Left lung (tissue), 10 donors: ENCODE measurements around the gene PIK3AP1. TPM values are rescaled to one million over a fixed set of nuclear protein-coding genes. Genes with fewer than 3 reads are reported as not detected.

Source experiments
- ATAC-seq: fragments of 200-7000 bp; cut with Tn5 transposase; one replicate; pipeline ENCODE4 v1.9.1; 2020; ENCODE audit warnings: moderate library complexity
- DNase-seq, 4 donors: peaks; one replicate each; pipeline ENCODE4 v3.0.0-alpha.2; 2013 to 2020
- H3K27ac ChIP-seq, 2 donors: fragments of 200-600 bp; sonication (generic) in 1 of 2; one replicate each; pipeline versions ENCODE4 v1.5.0 to v1.8.0; 2020 to 2021
- H3K27me3 ChIP-seq, 2 donors: fragments of 200-600 bp; sonication (generic) in 1 of 2; one replicate each; pipeline versions ENCODE4 v1.5.0 to v1.8.0; 2020 to 2021
- H3K36me3 ChIP-seq, 2 donors: fragments of 200-600 bp; sonication (generic) in 1 of 2; one replicate each; pipeline versions ENCODE4 v1.5.0 to v1.8.0; 2020 to 2021
- H3K4me1 ChIP-seq, 2 donors: fragments of 200-600 bp; one replicate each; pipeline ENCODE4 v1.8.0; 2021
- H3K4me3 ChIP-seq, 2 donors: fragments of 200-600 bp; sonication (generic) in 1 of 2; one replicate each; pipeline versions ENCODE4 v1.5.0 to v1.8.0; 2020 to 2021; ENCODE audit warnings: mild to moderate bottlenecking in 1 of 2
- H3K9me3 ChIP-seq, 2 donors: fragments of 200-600 bp; sonication (generic) in 1 of 2; one replicate each; pipeline versions ENCODE4 v1.5.0 to v1.8.0; 2020 to 2021
- intact Hi-C, 2 donors: fragments of 100-400 bp; cut with DNase I; formaldehyde crosslinking; loops; one replicate each; pipeline versions ENCODE4 v1.11.2 to v1.14.2; 2022
- polyA plus RNA-seq, 6 donors: library from polyadenylated mRNA; unstranded; fragments of 120-200 nt; gene quantifications; one replicate each; pipeline ENCODE4 v1.2.1, GENCODE V29; 2013; ENCODE audit not compliant: insufficient read length in 6 of 6
- total RNA-seq, 2 donors: library from RNA; stranded (reverse); fragmentation: NEBNext Ultra II Directional; extraction: Animal tissue kit (Norgen Biotek cat#: 25700); gene quantifications; one replicate each; pipeline ENCODE4 v1.2.1, GENCODE V29; 2021
- TF ChIP-seq, protein P1 (sequence below), 2 donors: fragments of 200-600 bp; sonication (generic) in 1 of 2; IDR thresholded peaks; one replicate each; pipeline versions ENCODE4 v1.5.0 to v1.8.0; 2021; ENCODE audit warnings: antibody characterized with exemption in 2 of 2
- donor health status: DM: no; HTN: yes; CAD: no.
- donor health status: DM: no; HTN: no; CAD: no.

PIK3AP1 gene
- total and polyA plus RNA-seq, 8 donors = 2.3 to 91.3 (median 3.6) TPM

DNA sequence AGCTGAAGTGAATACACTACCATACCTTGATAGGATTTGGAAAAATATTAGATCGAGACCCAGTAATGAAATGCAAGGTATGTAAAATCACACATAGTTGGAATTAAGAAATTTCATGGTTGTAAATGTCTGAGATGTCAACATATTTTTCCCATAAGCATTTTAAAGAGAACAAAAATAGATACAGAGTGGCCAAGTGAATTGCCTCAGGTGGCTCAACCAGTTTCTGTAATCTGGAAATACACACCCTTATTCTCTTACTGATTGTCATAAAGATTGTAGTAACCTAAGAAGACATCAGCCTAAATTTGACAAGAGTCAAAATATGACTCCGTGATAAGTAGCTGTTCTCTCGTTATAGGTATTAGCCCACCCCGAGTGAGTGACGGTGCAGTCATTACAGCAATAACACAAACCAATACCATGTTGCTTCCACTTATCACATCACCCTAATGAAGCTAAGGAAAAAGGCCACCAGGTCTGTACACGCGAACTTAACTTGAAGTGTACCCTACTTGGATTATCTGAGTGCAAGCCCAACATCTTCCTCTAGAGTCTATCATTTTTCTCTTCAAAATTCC, 23.4 kb downstream of the PIK3AP1 start:
- Histone ChIP-seq H3K36me3 (no peaks in the 10 kb centered on the region), H3K9me3 (no peaks in the 10 kb centered on the region), H3K4me3 (no peak overlapping the region), H3K4me1 (peaks cover 0 to 57% of the 10 kb centered on the region in 2 donors), H3K27ac (no peak overlapping the region), H3K27me3 (no peaks in the 10 kb centered on the region)
- no peak for DNase-seq
- intact Hi-C loops = no loop called here
- TF ChIP-seq, protein P1, sequence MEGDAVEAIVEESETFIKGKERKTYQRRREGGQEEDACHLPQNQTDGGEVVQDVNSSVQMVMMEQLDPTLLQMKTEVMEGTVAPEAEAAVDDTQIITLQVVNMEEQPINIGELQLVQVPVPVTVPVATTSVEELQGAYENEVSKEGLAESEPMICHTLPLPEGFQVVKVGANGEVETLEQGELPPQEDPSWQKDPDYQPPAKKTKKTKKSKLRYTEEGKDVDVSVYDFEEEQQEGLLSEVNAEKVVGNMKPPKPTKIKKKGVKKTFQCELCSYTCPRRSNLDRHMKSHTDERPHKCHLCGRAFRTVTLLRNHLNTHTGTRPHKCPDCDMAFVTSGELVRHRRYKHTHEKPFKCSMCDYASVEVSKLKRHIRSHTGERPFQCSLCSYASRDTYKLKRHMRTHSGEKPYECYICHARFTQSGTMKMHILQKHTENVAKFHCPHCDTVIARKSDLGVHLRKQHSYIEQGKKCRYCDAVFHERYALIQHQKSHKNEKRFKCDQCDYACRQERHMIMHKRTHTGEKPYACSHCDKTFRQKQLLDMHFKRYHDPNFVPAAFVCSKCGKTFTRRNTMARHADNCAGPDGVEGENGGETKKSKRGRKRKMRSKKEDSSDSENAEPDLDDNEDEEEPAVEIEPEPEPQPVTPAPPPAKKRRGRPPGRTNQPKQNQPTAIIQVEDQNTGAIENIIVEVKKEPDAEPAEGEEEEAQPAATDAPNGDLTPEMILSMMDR (IDR thresholded peaks at IDR 0.05) = no peak
- ATAC-seq = no peak

DNA sequence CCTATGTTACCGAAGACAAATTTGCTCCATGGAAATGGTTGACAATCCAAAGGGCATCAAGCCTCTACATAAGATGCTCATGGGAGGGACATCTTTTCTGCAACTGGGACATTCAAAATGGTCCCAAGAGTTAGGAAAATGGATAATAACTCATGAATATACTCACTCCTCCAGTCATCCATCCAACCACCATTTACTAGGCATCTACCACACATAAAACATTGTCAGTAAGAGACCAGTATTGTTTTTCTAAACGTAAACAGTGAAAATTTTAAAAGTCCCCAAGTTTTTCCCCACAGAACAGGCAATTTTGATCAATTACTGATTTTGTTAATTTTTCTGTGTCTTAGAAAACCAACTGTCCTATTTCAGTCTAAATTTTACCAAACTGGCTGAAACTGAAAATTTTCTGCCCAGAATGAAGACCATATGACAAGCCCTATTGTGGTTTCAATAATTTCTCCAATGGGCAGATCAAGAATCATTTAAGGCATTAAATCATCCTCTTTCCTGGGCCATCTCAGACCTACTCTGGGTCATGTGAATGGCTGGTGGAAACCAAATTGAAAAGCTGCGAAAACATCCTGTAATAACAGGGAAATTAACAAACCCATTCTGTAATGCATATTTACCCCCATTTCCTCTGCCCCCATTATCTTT, 24.2 kb downstream of the PIK3AP1 start:
- Histone ChIP-seq H3K9me3 (no peaks in the 10 kb centered on the region), H3K27me3 (no peaks in the 10 kb centered on the region), H3K4me1 (peaks cover 0 to 53% of the 10 kb centered on the region in 2 donors), H3K4me3 (no peak overlapping the region), H3K27ac (no peak overlapping the region), H3K36me3 (no peaks in the 10 kb centered on the region)
- intact Hi-C loops = no loop called here
- DNase-seq (no peak), ATAC-seq (no peak)
- TF ChIP-seq, protein P1 (IDR thresholded peaks at IDR 0.05) = no peak

DNA sequence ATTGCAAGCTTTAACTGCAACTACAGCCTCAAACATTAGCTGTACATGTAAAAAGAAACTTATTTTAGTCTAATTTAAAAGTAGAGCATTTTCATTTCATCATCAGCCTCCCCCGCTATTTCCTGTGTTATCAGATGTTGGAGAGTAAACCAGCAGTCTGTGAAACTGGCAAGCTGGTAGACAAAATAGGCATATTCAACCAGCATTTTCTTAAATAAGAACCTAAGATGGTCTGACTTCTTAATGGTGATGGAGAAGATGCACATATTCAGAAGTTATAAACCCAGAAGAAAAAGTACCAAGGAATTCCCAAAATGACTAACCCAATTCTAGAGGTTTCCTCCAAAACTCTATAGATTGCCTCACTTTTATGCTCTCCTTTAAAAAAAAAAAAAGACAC, 24.9 kb downstream of the PIK3AP1 start:
- intact Hi-C loops = no loop called here
- H3K4me3 ChIP-seq = no peak overlapping the region
- no peak for ATAC-seq

DNA sequence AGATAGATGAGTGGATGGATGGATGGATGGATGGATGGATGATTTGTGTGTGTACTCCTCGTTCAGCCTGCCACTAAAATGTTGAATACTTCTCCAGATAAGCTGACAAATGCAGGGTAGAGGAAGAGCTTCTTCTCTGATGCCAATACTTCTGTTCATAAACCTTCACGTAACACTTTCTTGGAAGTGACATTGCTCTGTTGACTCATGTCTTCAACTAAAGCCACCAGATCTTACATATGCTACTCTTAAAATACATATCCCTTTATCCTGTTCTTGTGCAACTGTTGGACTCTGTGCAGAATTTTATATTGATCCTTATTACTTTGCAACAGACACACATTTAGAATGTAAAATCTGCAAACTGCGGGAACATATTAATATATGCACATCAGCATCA, 26.9 kb downstream of the PIK3AP1 start:
- TF ChIP-seq, protein P1 (IDR thresholded peaks at IDR 0.05) = no peak
- Histone ChIP-seq H3K4me3 (no peak overlapping the region), H3K36me3 (no peaks in the 10 kb centered on the region), H3K9me3 (no peaks in the 10 kb centered on the region), H3K4me1 (peaks cover 0 to 59% of the 10 kb centered on the region in 2 donors), H3K27me3 (no peaks in the 10 kb centered on the region), H3K27ac (no peak overlapping the region)
- intact Hi-C loops = no loop called here
- DNase-seq = no peak
- ATAC-seq = no peak

More for the DNA sequence above, 24.9 kb downstream of the PIK3AP1 start:
- DNase-seq = no peak
- H3K4me1 ChIP-seq = peaks cover 0 to 53% of the 10 kb centered on the region in 2 donors
- no peaks in the 10 kb centered on the region for H3K36me3 ChIP-seq
- H3K9me3 ChIP-seq = no peaks in the 10 kb centered on the region
- H3K27me3 ChIP-seq = no peaks in the 10 kb centered on the region
- TF ChIP-seq, protein P1 (IDR thresholded peaks at IDR 0.05) = no peak
- no peak overlapping the region for H3K27ac ChIP-seq

GRCh38 chr10:96692427-96692826, 27.9 kb downstream of the PIK3AP1 start:
- no peak for ATAC-seq

More at GRCh38 chr10:96692427-96692826, 27.9 kb downstream of the PIK3AP1 start:
- Histone ChIP-seq H3K4me1 (peaks cover 0 to 69% of the 10 kb centered on the region in 2 donors), H3K36me3 (no peaks in the 10 kb centered on the region), H3K4me3 (no peak overlapping the region), H3K27ac (no peak overlapping the region), H3K9me3 (no peaks in the 10 kb centered on the region), H3K27me3 (no peaks in the 10 kb centered on the region)
- no peak for DNase-seq
- TF ChIP-seq, protein P1 (IDR thresholded peaks at IDR 0.05) = no peak
- intact Hi-C loops = no loop called here
